Tibial nerve (tissue), 4 donors: Measurements from ENCODE around the gene ZNF324. TPM values are rescaled to one million over a fixed set of nuclear protein-coding genes. Genes with fewer than 3 reads are reported as not detected.
"Not testable (repeated sequence)": the region's sequence is repeated elsewhere in the genome, so short reads cannot be mapped to it uniquely, and the experiment has no call there.

ENCODE experiments used
- DNase-seq, 2 donors: peaks; one replicate each; pipeline ENCODE4 v3.0.0-alpha.2; 2019; ENCODE audit warnings: low spot score in 2 of 2
- H3K27ac ChIP-seq, 4 donors: fragments of 200-600 bp; sonication (generic) in 3 of 4; one replicate each; pipeline ENCODE4 v1.5.1; 2017 to 2019; ENCODE audit warnings: mild to moderate bottlenecking in 1 of 4
- H3K27me3 ChIP-seq, 2 donors: fragments of 200-600 bp; sonication (generic) in 1 of 2; one replicate each; pipeline versions ENCODE4 v1.5.1 to v1.6.0; 2017 to 2019
- H3K36me3 ChIP-seq, 3 donors: fragments of 200-600 bp; sonication (generic); one replicate each; pipeline ENCODE4 v1.5.1; 2018 to 2019
- H3K4me1 ChIP-seq, 4 donors: fragments of 200-600 bp; sonication (generic) in 3 of 4; one replicate each; pipeline ENCODE4 v1.5.1; 2017 to 2019
- H3K4me3 ChIP-seq, 4 donors: fragments of 200-600 bp; sonication (generic) in 3 of 4; one replicate each; pipeline ENCODE4 v1.5.1; 2017 to 2019; ENCODE audit warnings: mild to moderate bottlenecking in 1 of 4, moderate library complexity in 1 of 4
- H3K9me3 ChIP-seq, 4 donors: fragments of 200-600 bp; sonication (generic) in 3 of 4; one replicate each; pipeline ENCODE4 v1.5.1; 2017 to 2019
- CTCF ChIP-seq, 5 experiments: fragments of 200-600 bp in 3 of 5; fragments of 450-650 bp in 2 of 5; sonication (generic) in 3 of 5; IDR thresholded peaks; one replicate each; pipeline ENCODE4 v1.5.1; 2016 to 2019; ENCODE audit warnings: antibody characterized with exemption in 5 of 5, mild to moderate bottlenecking in 3 of 5, moderate library complexity in 2 of 5
- EP300 ChIP-seq, 2 donors: sonication (generic); formaldehyde crosslinking; IDR thresholded peaks; one replicate each; pipeline ENCODE4 v1.6.1; 2017; ENCODE audit warnings: antibody characterized with exemption in 2 of 2, mild to moderate bottlenecking in 1 of 2
- POLR2A ChIP-seq, 2 donors: fragments of 450-650 bp; IDR thresholded peaks; one replicate each; pipeline ENCODE4 v1.6.1; 2017; ENCODE audit warnings: antibody characterized with exemption in 2 of 2, mild to moderate bottlenecking in 2 of 2, moderate library complexity in 2 of 2
- WGBS, 2 donors: methylation state at CpG; one replicate each; pipeline ENCODE4 v1.1.5; 2018; 5-methylcytosine and 5-hydroxymethylcytosine counted together
- total RNA-seq, 4 donors: library from RNA; depleted of rRNA; stranded (reverse); fragments of >200 nt; gene quantifications; one replicate each; pipeline ENCODE4 v1.1.0, GENCODE V29; 2016

The ZNF324 gene
- total RNA-seq, 4 donors from 2014 or later = 23.6 to 33.5 (median 30.2) TPM

GRCh38 chr19:58466089-58466759 lies 656 bp upstream of the ZNF324 start:
- Histone ChIP-seq H3K27me3 (no peaks in the 10 kb centered on the region), H3K27ac (peak overlapping the region in 1 of 4 donors; percentile 84), H3K4me3 (peak overlapping the region; percentile 30 to 100 (median 82)), H3K9me3 (no peaks in the 10 kb centered on the region), H3K4me1 (peaks cover 0 to 16% (median 7%) of the 10 kb centered on the region in 4 donors), H3K36me3 (peaks cover 0 to 18% (median 0%) of the 10 kb centered on the region in 3 donors)
- WGBS, 2 donors = 34% methylated on average over 20 of the region's 20 CpGs
- DNase-seq = no peak
- TF ChIP-seq EP300 (IDR thresholded peaks at IDR 0.05) (no peak), CTCF (IDR thresholded peaks at IDR 0.05) (no peak), POLR2A (IDR thresholded peaks at IDR 0.05) (no peak)

- Histone ChIP-seq H3K4me1 (peaks cover 0 to 16% (median 7%) of the 10 kb centered on the region in 4 donors), H3K9me3 (no peaks in the 10 kb centered on the region), H3K27me3 (no peaks in the 10 kb centered on the region), H3K27ac (no peak overlapping the region), H3K36me3 (peaks cover 0 to 39% (median 0%) of the 10 kb centered on the region in 3 donors), H3K4me3 (peak overlapping the region in 1 of 4 donors; percentile 66)
- 57 to 71% methylated on average over 5 of the region's 5 CpGs for WGBS, 2 donors
- TF ChIP-seq CTCF (IDR thresholded peaks at IDR 0.05) (no peak), POLR2A (IDR thresholded peaks at IDR 0.05) (no peak), EP300 (IDR thresholded peaks at IDR 0.05) (no peak)
- no peak for DNase-seq
Observed at GRCh38 chr19:58468216-58468839, 1.4 kb downstream of the ZNF324 start.

- H3K9me3 ChIP-seq = no peaks in the 10 kb centered on the region
- TF ChIP-seq CTCF (IDR thresholded peaks at IDR 0.05) (no peak), EP300 (IDR thresholded peaks at IDR 0.05) (no peak), POLR2A (IDR thresholded peaks at IDR 0.05) (no peak)
- H3K4me1 ChIP-seq = peaks cover 0 to 17% (median 7%) of the 10 kb centered on the region in 4 donors
- no peak overlapping the region for H3K27ac ChIP-seq
- no peak overlapping the region for H3K4me3 ChIP-seq
- WGBS, 2 donors = 89 to 94% methylated on average over 14 to 16 of the region's 17 CpGs
- DNase-seq = no peak
- peaks cover 0 to 50% (median 0%) of the 10 kb centered on the region in 3 donors for H3K36me3 ChIP-seq
- no peaks in the 10 kb centered on the region for H3K27me3 ChIP-seq
Observed at GRCh38 chr19:58469241-58470013, 2.5 kb downstream of the ZNF324 start.

- WGBS, 2 donors = 79 to 88% methylated on average over 14 to 23 of the region's 53 CpGs
- peaks cover 0 to 28% (median 14%) of the 10 kb centered on the region in 4 donors for H3K4me1 ChIP-seq
- H3K27me3 ChIP-seq, H3K9me3 ChIP-seq, H3K27ac ChIP-seq, DNase-seq, H3K4me3 ChIP-seq: not testable (repeated sequence)
- H3K36me3 ChIP-seq = peaks cover 0 to 51% (median 0%) of the 10 kb centered on the region in 3 donors
Observed at GRCh38 chr19:58470837-58471543, 4.1 kb downstream of the ZNF324 start.

- no peak for DNase-seq
- Histone ChIP-seq H3K27ac (no peak overlapping the region), H3K4me1 (peaks cover 0 to 28% (median 16%) of the 10 kb centered on the region in 4 donors), H3K27me3 (no peaks in the 10 kb centered on the region), H3K36me3 (peaks cover 0 to 51% (median 0%) of the 10 kb centered on the region in 3 donors), H3K4me3 (no peak overlapping the region), H3K9me3 (no peaks in the 10 kb centered on the region)
- 90 to 93% methylated on average over 21 to 39 of the region's 39 CpGs for WGBS, 2 donors
- no peak for TF ChIP-seq POLR2A (IDR thresholded peaks at IDR 0.05)
- no peak for TF ChIP-seq CTCF (IDR thresholded peaks at IDR 0.05)
- no peak for TF ChIP-seq EP300 (IDR thresholded peaks at IDR 0.05)
Observed at GRCh38 chr19:58471736-58472135, 4.9 kb downstream of the ZNF324 start.
